Spleen (tissue), 11 donors: ENCODE results near the gene PELI2. TPM values are rescaled to one million over a fixed set of nuclear protein-coding genes. Genes with fewer than 3 reads are reported as not detected.
A peak's percentile ranks its signal among the peaks of the same experiment; 100 is the strongest.

Experiments
- DNase-seq: peaks from one replicate; pipeline ENCODE4 v3.0.0-alpha.2; 2020
- H3K27ac ChIP-seq, 8 donors: fragments of 200-600 bp; sonication (generic) in 7 of 8; 1 replicate in 4 of 8; 2 replicates in 4 of 8; pipeline versions ENCODE4 v1.5.0 to v1.8.0; 2016 to 2021; ENCODE audit warnings: inconsistent platforms in 4 of 8, mild to moderate bottlenecking in 4 of 8, moderate library complexity in 1 of 8
- H3K27me3 ChIP-seq, 7 donors: fragments of 200-600 bp; sonication (generic) in 6 of 7; replicated peaks in 1 of 7; 1 replicate in 4 of 7; 2 replicates in 3 of 7; pipeline versions ENCODE4 v1.5.0 to v1.8.0; 2016 to 2021; ENCODE audit warnings: inconsistent platforms in 3 of 7, mild to moderate bottlenecking in 1 of 7
- H3K36me3 ChIP-seq, 6 donors: fragments of 200-600 bp; sonication (generic) in 5 of 6; 1 replicate in 4 of 6; 2 replicates in 2 of 6; pipeline versions ENCODE4 v1.5.0 to v1.8.0; 2016 to 2021; ENCODE audit warnings: inconsistent platforms in 2 of 6
- H3K4me1 ChIP-seq, 6 donors: fragments of 200-600 bp; sonication (generic) in 5 of 6; 1 replicate in 3 of 6; 2 replicates in 3 of 6; pipeline versions ENCODE4 v1.5.0 to v1.8.0; 2016 to 2021; ENCODE audit warnings: inconsistent platforms in 3 of 6
- H3K4me3 ChIP-seq, 8 donors: fragments of 200-600 bp; sonication (generic) in 7 of 8; 1 replicate in 4 of 8; 2 replicates in 4 of 8; pipeline versions ENCODE4 v1.5.0 to v1.8.0; 2016 to 2021; ENCODE audit warnings: inconsistent platforms in 4 of 8, mild to moderate bottlenecking in 4 of 8, moderate library complexity in 2 of 8
- H3K9me3 ChIP-seq, 8 donors: fragments of 200-600 bp; sonication (generic) in 7 of 8; 1 replicate in 4 of 8; 2 replicates in 4 of 8; pipeline versions ENCODE4 v1.5.0 to v1.8.0; 2016 to 2021; ENCODE audit warnings: inconsistent platforms in 4 of 8
- POLR2A ChIP-seq, 3 donors: fragments of 450-650 bp; IDR thresholded peaks; one replicate each; pipeline ENCODE4 v1.5.1; 2017; ENCODE audit warnings: antibody characterized with exemption in 3 of 3, mild to moderate bottlenecking in 1 of 3
- POLR2AphosphoS5 ChIP-seq, 3 donors: sonication (generic); formaldehyde crosslinking; IDR thresholded peaks; one replicate each; pipeline ENCODE4 v1.5.1; 2017; ENCODE audit warnings: antibody characterized with exemption in 3 of 3
- WGBS, 5 donors: extraction: QIAGEN DNeasy Blood & Tissue Kit in 3 of 5; methylation state at CpG; one replicate each; pipeline versions ENCODE4 v1.1.5 to v1.1.7; 2013 to 2018; 5-methylcytosine and 5-hydroxymethylcytosine counted together
- intact Hi-C: fragments of 100-400 bp; cut with DNase I; formaldehyde crosslinking; loops from one replicate; pipeline ENCODE4 v1.15.0; 2023; ENCODE audit warnings: low total_unique reads
- polyA plus RNA-seq, 3 donors: library from polyadenylated mRNA; stranded (reverse); fragments of 200-250 nt; gene quantifications; one replicate each; pipeline ENCODE4 v1.2.1, GENCODE V29; 2013
- total RNA-seq, 7 donors: library from RNA; depleted of rRNA in 3 of 7; stranded (reverse); fragments of >200 nt in 3 of 7; fragmentation: NEBNext Ultra II Directional in 4 of 7; extraction: Animal tissue kit (Norgen Biotek cat#: 25700) in 4 of 7; gene quantifications; one replicate each; pipeline versions ENCODE4 v1.1.0 to v1.2.1, GENCODE V29; 2016 to 2021
- TF ChIP-seq, protein P1 (sequence below), 11 experiments: fragments of 200-600 bp in 7 of 11; fragments of 450-650 bp in 4 of 11; sonication (generic) in 4 of 11; IDR thresholded peaks in 8 of 11; conservative IDR thresholded peaks in 3 of 11; 1 replicate in 7 of 11; 2 replicates in 4 of 11; pipeline versions ENCODE4 v1.4.0 to v1.8.0; 2016 to 2021; ENCODE audit warnings: antibody characterized with exemption in 11 of 11, inconsistent platforms in 4 of 11, mild to moderate bottlenecking in 1 of 11
- donor health status: healthy with polysubstance abuse.
- donor health status: DM: no; HTN: no; CAD: no; lungs with moderate emphysema.
- donor health status: DM: no; HTN: no; CAD: no.
- donor health status: Bipolar disorder and iron deficiency.
- donor health status: healthy.
- donor health status: DM: no; HTN: no; CAD: no.
- donor health status: DM: yes; HTN: yes; CAD: no.

PELI2 gene
- total and polyA plus RNA-seq, 10 donors, result 2.1 to 25.3 (median 18.0) TPM

DNA sequence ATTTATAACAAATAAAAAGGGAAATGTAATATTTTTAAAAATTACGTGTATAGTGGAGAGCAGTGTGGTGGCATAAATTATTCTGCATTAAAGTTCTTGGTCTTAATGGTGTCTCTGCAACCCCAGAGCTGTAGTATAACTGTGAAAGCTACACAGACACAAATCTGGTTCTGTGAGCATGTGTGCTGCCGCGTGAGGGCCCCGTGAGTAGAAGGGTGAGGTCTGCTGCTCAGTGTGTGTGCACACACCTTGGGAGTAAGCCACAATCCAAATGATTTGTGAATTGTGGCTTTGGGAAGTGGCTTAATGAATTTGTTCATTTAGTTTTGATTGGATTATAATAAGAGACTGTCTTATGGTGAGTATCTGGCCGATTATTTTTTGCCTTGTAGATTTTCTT, 16.8 kb downstream of the PELI2 start:
- DNase-seq, result no peak
- Histone ChIP-seq H3K27ac (no peak overlapping the region), H3K9me3 (no peaks in the 10 kb centered on the region), H3K4me3 (no peak overlapping the region), H3K4me1 (peaks cover 0 to 91% (median 32%) of the 10 kb centered on the region in 6 donors), H3K36me3 (no peaks in the 10 kb centered on the region), H3K27me3 (no peaks in the 10 kb centered on the region)
- WGBS, 5 donors, result 79 to 96% (median 86%) methylated on average over 5 of the region's 5 CpGs
- intact Hi-C loops, result no loop called here
- TF ChIP-seq, protein P1, sequence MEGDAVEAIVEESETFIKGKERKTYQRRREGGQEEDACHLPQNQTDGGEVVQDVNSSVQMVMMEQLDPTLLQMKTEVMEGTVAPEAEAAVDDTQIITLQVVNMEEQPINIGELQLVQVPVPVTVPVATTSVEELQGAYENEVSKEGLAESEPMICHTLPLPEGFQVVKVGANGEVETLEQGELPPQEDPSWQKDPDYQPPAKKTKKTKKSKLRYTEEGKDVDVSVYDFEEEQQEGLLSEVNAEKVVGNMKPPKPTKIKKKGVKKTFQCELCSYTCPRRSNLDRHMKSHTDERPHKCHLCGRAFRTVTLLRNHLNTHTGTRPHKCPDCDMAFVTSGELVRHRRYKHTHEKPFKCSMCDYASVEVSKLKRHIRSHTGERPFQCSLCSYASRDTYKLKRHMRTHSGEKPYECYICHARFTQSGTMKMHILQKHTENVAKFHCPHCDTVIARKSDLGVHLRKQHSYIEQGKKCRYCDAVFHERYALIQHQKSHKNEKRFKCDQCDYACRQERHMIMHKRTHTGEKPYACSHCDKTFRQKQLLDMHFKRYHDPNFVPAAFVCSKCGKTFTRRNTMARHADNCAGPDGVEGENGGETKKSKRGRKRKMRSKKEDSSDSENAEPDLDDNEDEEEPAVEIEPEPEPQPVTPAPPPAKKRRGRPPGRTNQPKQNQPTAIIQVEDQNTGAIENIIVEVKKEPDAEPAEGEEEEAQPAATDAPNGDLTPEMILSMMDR (IDR thresholded peaks at IDR 0.05 in 8 of 11, conservative IDR thresholded peaks at IDR 0.05 in 3 of 11), result no peak
- TF ChIP-seq POLR2AphosphoS5 (IDR thresholded peaks at IDR 0.05) (no peak), POLR2A (IDR thresholded peaks at IDR 0.05) (no peak)

DNA sequence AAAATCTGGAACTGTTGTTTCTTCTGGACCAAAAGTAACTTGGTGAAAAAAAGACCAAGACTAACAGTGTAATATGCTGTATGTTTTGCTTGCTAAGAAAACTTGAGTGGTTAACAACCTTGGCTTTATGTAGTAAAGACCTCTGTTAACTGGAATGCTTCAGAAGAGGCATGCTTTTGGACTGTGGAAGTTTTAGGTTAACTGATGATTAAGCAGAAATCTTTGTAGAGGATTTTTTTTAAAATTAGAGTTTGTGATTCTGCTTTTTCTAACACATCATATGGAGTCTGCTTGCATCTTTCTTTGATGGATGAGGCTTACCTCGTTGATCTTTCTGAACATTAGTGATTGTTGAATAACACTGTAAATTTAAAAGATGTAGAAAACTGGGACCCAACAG, 17.5 kb downstream of the PELI2 start:
- no peaks in the 10 kb centered on the region for H3K36me3 ChIP-seq
- WGBS, 5 donors, result 49 to 68% (median 61%) methylated on average over 1 of the region's 1 CpG
- H3K9me3 ChIP-seq, result no peaks in the 10 kb centered on the region
- TF ChIP-seq POLR2AphosphoS5 (IDR thresholded peaks at IDR 0.05) (no peak), POLR2A (IDR thresholded peaks at IDR 0.05) (no peak)
- TF ChIP-seq, protein P1 (IDR thresholded peaks at IDR 0.05 in 8 of 11, conservative IDR thresholded peaks at IDR 0.05 in 3 of 11), result no peak
- H3K4me1 ChIP-seq, result peaks cover 0 to 84% (median 27%) of the 10 kb centered on the region in 6 donors
- H3K27me3 ChIP-seq, result no peaks in the 10 kb centered on the region
- intact Hi-C loops, result no loop called here
- DNase-seq, result no peak
- no peak overlapping the region for H3K27ac ChIP-seq
- no peak overlapping the region for H3K4me3 ChIP-seq

DNA sequence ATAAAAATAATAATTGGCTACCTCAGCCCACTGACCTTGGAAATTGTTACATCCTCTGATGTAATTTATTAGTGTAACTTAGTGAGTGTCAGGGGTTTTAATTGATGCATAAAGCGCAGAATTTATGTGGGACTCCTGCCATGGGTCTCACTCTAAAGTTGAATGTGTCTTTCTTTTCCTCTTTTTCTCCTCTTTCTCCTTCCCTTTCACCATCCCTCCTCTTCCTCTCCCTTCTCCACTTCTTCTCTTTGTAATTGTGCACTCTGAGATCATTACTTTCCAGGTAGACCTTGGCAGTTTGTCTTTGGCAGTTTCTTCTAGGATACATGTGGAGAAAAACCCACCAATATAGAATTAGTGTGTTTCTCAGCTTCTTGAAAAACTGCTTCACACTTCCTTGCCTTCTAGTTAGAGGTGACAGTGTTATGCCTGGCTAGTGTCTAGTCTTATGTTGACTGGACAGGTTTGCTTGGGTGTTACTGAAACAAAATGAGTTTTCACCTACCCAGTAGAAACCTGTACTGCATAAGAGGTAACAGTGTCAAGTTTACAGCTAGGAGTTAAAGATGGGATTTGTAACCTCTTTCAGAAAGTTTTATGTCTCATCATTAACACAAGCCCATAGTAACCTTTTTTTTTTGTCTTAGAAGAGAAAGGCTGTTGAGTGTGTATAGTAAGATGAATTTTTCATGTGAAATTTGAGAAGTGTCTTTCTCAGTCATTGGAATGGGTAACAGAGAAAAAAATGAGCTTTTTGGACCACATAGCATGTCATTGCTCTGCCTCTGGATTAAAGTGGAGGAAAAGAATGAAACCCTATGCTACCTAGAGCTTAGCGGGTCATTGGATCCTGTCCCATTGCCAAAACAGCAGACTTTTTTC, 18.6 kb downstream of the PELI2 start:
- H3K9me3 ChIP-seq, result no peaks in the 10 kb centered on the region
- WGBS, 5 donors, result 68 to 90% (median 77%) methylated on average over 2 of the region's 2 CpGs
- intact Hi-C loops, result no loop called here
- DNase-seq, result no peak
- no peak overlapping the region for H3K4me3 ChIP-seq
- peak overlapping the region in 3 of 8 donors; percentile 27 to 51 (median 46) for H3K27ac ChIP-seq
- no peaks in the 10 kb centered on the region for H3K27me3 ChIP-seq
- no peaks in the 10 kb centered on the region for H3K36me3 ChIP-seq
- peaks cover 0 to 72% (median 22%) of the 10 kb centered on the region in 6 donors for H3K4me1 ChIP-seq
- TF ChIP-seq, protein P1 (IDR thresholded peaks at IDR 0.05 in 8 of 11, conservative IDR thresholded peaks at IDR 0.05 in 3 of 11), result no peak
- TF ChIP-seq POLR2AphosphoS5 (IDR thresholded peaks at IDR 0.05) (no peak), POLR2A (IDR thresholded peaks at IDR 0.05) (no peak)

DNA sequence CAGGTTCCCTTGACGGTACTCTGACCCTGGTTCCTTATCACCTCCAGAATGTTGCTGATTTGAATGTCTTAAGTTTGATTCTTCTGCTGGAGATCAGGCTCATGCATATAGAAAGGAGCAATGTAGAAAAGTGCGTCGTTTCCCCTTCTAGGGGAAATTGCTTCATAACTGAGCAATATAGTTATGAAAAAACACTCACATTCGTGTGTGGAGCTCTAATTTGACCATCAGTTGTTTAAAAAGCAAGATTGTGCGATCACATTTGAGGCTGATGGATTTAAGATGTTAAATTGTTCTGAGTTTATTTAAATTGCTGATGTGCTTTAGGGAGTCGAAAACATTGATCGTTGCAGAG, 19.2 kb downstream of the PELI2 start:
- Histone ChIP-seq H3K4me1 (peaks cover 0 to 66% (median 16%) of the 10 kb centered on the region in 6 donors), H3K27ac (peak overlapping the region in 3 of 8 donors; percentile 27 to 51 (median 46)), H3K4me3 (no peak overlapping the region), H3K36me3 (no peaks in the 10 kb centered on the region), H3K9me3 (no peaks in the 10 kb centered on the region), H3K27me3 (no peaks in the 10 kb centered on the region)
- 51 to 74% (median 63%) methylated on average over 7 of the region's 7 CpGs for WGBS, 5 donors
- TF ChIP-seq, protein P1 (IDR thresholded peaks at IDR 0.05 in 8 of 11, conservative IDR thresholded peaks at IDR 0.05 in 3 of 11), result no peak
- no peak for TF ChIP-seq POLR2A (IDR thresholded peaks at IDR 0.05)
- TF ChIP-seq POLR2AphosphoS5 (IDR thresholded peaks at IDR 0.05), result no peak
- no peak for DNase-seq
- intact Hi-C loops, result no loop called here
